ENCODE data around the gene OPCML. TPM values are rescaled to one million over a fixed set of nuclear protein-coding genes. Genes with fewer than 3 reads are reported as not detected.

The OPCML gene
- total RNA-seq, 1 donor from 2014 or later: not detected

GRCh38 chr11:132456751-132457328 is 1075.5 kb downstream of the OPCML start:
- intact Hi-C loops (cut with DNase I): no loop called here

GRCh38 chr11:132455044-132455443 is 1077.3 kb downstream of the OPCML start:
- intact Hi-C loops (cut with DNase I): no loop called here
- Histone ChIP-seq H3K27ac (no peak overlapping the region), H3K36me3 (no peaks in the 10 kb centered on the region), H3K4me1 (no peaks in the 10 kb centered on the region), H3K4me3 (no peak overlapping the region), H3K27me3 (no peaks in the 10 kb centered on the region), H3K9me3 (no peaks in the 10 kb centered on the region)
- TF ChIP-seq, protein P1, sequence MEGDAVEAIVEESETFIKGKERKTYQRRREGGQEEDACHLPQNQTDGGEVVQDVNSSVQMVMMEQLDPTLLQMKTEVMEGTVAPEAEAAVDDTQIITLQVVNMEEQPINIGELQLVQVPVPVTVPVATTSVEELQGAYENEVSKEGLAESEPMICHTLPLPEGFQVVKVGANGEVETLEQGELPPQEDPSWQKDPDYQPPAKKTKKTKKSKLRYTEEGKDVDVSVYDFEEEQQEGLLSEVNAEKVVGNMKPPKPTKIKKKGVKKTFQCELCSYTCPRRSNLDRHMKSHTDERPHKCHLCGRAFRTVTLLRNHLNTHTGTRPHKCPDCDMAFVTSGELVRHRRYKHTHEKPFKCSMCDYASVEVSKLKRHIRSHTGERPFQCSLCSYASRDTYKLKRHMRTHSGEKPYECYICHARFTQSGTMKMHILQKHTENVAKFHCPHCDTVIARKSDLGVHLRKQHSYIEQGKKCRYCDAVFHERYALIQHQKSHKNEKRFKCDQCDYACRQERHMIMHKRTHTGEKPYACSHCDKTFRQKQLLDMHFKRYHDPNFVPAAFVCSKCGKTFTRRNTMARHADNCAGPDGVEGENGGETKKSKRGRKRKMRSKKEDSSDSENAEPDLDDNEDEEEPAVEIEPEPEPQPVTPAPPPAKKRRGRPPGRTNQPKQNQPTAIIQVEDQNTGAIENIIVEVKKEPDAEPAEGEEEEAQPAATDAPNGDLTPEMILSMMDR (IDR thresholded peaks at IDR 0.05): no peak
- DNase-seq (ENCODE audit: low spot score in 2 of 2): no peak

More at GRCh38 chr11:132456751-132457328, 1075.5 kb downstream of the OPCML start:
- TF ChIP-seq, protein P1 (IDR thresholded peaks at IDR 0.05): no peak
- Histone ChIP-seq H3K27me3 (no peaks in the 10 kb centered on the region), H3K27ac (no peak overlapping the region), H3K4me3 (no peak overlapping the region), H3K36me3 (no peaks in the 10 kb centered on the region), H3K4me1 (no peaks in the 10 kb centered on the region), H3K9me3 (no peaks in the 10 kb centered on the region)
- no peak for DNase-seq (ENCODE audit: low spot score in 2 of 2)

- Histone ChIP-seq H3K4me3 (no peak overlapping the region), H3K27ac (no peak overlapping the region), H3K4me1 (no peaks in the 10 kb centered on the region), H3K27me3 (no peaks in the 10 kb centered on the region), H3K9me3 (no peaks in the 10 kb centered on the region), H3K36me3 (no peaks in the 10 kb centered on the region)
- no peak for DNase-seq (ENCODE audit: low spot score in 2 of 2)
- TF ChIP-seq, protein P1 (IDR thresholded peaks at IDR 0.05): no peak
- intact Hi-C loops (cut with DNase I): no loop called here
These were observed 1078.9 kb downstream of the OPCML start for GRCh38 chr11:132453406-132453805.

GRCh38 chr11:132452616-132453015 is 1079.7 kb downstream of the OPCML start:
- Histone ChIP-seq H3K27me3 (no peaks in the 10 kb centered on the region), H3K27ac (no peak overlapping the region), H3K4me3 (no peak overlapping the region), H3K9me3 (no peaks in the 10 kb centered on the region), H3K4me1 (no peaks in the 10 kb centered on the region), H3K36me3 (no peaks in the 10 kb centered on the region)
- intact Hi-C loops (cut with DNase I): no loop called here
- TF ChIP-seq, protein P1 (IDR thresholded peaks at IDR 0.05): no peak
- DNase-seq (ENCODE audit: low spot score in 2 of 2): no peak

GRCh38 chr11:132451942-132452601 is 1080.2 kb downstream of the OPCML start:
- Histone ChIP-seq H3K27ac (no peak overlapping the region), H3K36me3 (no peaks in the 10 kb centered on the region), H3K27me3 (no peaks in the 10 kb centered on the region), H3K4me3 (no peak overlapping the region), H3K4me1 (no peaks in the 10 kb centered on the region), H3K9me3 (no peaks in the 10 kb centered on the region)
- intact Hi-C loops (cut with DNase I): no loop called here
- TF ChIP-seq, protein P1 (IDR thresholded peaks at IDR 0.05): no peak
- DNase-seq (ENCODE audit: low spot score in 2 of 2): no peak
